Urothelium cell line (cell line): Measurements from ENCODE around the gene ZCCHC7.
A peak's percentile ranks its signal among the peaks of the same experiment; 100 is the strongest.

ENCODE experiments used
- DNase-seq: peaks from one replicate; pipeline ENCODE4 v3.0.0; 2011; ENCODE audit warnings: low spot score, mixed read lengths
- FAIRE-seq: peaks from 2 replicates; lab custom pipeline; 2011; peaks lifted over from hg19 to GRCh38; lab: Jason Lieb, UNC

ZCCHC7 gene

DNA sequence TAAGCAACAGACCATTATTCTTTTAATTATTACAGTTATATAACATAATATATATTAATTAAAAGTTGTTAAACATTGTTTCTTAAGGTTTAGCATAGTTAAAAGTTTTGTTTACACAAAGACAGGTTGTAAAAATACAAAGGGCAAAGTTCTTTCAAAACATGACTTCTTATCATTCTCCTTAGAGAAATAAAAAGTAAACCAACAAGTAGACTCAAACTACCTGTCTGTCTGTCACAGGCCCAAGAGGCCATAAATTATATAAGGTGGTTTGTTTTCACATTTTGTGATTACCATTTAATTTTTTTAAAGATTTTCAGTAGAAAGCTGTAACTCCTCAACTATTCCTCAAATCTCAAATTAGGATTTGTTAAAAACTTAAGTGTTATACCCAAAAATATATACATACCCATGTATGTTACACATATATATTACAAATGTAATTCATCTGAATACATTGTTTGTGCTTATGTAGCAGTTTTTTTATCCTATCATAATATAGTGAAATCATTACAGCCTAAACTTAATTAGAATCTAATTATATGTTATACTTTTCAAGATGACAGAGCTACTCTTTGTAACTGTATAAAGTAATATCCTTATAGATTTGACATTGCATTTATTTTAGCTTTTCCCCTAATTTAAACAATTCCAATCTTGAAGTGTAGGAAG is 208.3 kb downstream of the ZCCHC7 start:
- DNase-seq, result no peak
- no peak for FAIRE-seq

DNA sequence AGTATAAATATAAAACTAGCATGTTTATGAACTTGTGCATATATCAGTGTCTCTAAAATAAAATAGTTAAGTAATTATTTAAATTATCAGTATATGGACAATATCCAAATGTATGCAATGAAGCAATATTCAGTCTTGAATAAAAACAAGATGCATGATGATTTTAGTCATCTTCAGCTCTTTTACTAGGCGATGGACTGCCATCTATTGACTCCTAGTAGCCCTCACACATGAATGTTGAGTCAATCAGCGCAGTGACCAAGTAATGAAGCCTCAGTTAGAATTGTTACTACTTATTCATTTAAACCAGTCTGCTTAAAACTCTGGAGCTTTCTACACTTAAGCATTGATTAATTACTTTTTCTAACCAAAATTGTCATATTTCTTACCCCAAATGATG is 209.2 kb downstream of the ZCCHC7 start:
- peak; percentile 48 for FAIRE-seq

DNA sequence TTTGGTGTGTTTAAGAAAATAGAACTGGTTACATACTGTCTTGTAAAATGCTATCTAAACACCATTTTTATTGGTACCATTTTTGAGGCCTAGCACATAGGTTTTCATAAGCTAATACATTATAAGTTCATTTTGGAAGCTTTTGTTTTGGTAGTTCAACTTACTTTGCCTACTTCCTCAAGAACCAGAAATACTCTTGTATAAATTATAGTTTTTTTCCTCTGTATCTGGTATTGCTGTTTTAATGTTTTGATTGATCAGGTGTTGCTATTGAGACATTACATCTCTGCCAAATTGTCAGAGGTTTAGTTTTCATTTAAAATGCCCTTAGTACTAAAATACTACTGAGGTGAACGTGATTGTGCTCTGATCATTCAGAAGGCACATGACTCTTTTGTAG is 211.5 kb downstream of the ZCCHC7 start:
- DNase-seq (no peak), FAIRE-seq (no peak)

More for the DNA sequence above, 209.2 kb downstream of the ZCCHC7 start:
- DNase-seq, result no peak

DNA sequence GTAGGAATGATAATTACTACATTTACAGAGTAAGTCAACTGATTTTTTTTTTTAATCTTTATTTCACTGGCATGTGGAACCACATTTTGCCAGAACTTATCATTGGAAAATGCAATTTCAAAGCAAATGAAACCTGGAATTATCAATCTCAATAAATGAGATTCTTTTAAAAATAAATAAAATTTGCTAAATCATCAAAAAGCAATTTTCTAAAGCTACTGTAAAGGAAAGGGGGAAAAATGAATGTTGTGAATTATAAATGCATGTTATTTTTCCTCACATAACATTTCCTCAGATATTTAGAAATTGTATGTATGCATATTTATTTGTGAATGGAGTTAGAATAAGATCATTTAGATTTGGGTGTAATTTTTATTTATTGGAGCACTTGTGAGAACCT is 212.2 kb downstream of the ZCCHC7 start:
- DNase-seq, result no peak
- FAIRE-seq, result no peak

DNA sequence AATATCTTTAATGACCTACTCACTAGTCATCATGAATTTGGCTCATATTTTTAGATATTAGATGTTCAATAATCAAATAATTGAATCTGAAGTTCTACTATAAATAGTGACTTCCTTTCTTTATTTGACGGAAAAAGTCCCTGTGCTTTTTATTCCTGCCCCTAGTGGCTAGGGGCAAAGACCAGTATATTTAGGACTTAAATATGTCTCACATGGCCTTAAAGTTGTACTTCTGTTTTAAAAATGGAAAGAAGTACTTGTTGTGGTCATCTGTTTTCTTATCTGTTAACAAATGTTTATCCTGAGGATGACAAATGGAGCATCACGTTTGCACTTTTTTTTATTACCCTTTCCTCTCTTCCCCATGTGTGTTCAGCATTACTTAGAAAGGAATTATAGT is 212.9 kb downstream of the ZCCHC7 start:
- FAIRE-seq (no peak), DNase-seq (no peak)

DNA sequence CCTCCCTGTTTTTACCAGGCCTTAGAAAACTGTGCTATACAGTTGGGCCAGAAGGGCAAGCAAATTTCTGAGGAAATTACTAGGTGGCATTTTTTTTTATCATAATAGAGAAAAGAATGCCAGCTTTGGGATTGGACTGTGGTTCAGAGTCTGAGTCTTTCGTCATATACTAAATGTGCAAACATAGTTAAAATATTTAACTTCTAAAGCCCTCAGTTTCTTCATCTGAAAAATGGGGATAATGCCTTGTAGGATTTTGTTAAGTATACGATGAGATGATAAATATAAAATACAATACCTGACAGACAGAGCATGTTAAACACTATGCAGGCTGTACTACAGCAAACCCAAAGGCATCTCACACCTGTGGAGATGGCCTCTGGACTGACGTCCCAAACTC is 214.9 kb downstream of the ZCCHC7 start:
- DNase-seq (no peak), FAIRE-seq (no peak)

DNA sequence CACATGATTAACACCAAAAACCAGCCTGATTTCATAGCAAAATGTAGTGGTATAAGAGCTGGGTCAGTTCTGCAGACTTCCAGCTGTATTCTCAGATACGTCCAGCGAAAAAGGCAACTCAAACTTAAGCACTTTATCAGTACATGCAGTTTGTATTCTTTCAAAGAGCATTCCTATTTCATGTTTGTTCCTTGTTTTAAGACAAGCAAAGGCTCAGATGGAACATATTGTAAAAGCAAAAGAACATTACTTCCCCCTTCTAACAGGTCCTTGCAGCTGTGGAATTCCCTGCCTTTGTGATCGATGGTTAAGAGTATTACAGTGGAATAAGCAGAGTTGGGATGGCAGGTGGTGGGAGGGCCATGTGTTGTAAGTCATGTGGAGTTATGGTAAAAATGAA is 215.8 kb downstream of the ZCCHC7 start:
- FAIRE-seq, result no peak
- no peak for DNase-seq

DNA sequence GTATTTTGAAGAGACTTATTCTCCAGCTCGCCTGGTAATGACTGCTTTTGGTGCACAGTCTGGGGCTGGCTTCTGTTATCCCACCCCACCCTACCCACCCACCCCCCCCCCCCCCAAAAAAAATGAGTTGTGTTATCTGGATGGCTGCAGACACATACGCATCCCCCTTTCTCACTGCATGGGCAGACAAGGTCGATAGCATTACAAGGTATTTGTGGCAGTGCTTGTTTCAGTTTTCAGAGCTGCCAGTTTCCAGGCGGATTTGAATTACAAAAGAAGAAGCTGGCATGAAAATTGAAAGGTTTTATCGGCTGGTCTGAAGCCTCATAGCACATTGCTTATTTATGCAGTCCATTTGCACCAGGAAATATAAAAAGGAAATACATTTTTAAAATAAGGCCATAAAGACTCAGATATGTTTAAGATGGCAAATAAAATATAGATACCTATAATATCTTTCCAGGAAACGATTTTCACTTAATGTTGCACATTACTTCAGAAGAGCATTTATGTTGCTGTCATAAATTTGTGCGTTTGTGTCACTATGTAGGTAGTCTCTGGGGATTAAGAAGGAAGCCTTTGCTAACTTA is 217.0 kb downstream of the ZCCHC7 start:
- FAIRE-seq (no peak), DNase-seq (no peak)

DNA sequence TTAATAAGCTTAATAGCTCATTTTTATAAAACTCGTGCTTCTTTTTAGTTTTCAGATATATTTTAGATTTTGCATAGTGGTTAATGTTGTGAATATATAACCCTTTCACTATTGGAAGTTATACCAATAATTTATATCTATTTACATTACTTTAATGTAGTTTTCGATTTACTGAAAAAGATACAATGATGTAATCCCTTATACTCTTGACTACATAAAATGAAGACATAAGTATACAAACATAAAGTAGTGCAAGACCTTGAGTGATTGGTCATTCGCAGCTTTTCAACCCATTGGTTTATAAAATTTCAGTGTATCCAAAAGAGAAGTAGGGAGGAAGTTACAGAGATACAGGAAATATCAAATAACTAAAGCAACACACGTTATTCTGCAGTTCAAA is 217.8 kb downstream of the ZCCHC7 start:
- no peak for FAIRE-seq
- no peak for DNase-seq

DNA sequence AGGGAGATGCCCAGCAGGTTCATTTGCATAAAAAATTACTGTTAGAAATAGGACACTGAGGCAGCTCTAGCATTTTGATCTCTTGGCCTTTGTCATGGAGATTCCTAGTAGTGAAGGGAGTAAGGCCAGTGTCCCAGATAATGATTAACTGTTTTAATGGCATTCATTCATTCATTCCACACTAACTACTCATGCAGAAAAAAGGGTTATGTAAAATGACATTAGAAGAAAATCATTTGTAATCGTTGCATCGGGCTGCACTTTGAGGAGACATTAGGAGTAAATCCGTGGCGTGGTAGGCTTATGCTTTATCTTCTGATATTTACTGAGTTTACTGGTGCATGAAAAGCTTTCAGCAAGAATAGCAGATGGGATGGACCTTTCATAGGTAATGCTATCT is 219.5 kb downstream of the ZCCHC7 start:
- no peak for DNase-seq
- FAIRE-seq, result no peak

DNA sequence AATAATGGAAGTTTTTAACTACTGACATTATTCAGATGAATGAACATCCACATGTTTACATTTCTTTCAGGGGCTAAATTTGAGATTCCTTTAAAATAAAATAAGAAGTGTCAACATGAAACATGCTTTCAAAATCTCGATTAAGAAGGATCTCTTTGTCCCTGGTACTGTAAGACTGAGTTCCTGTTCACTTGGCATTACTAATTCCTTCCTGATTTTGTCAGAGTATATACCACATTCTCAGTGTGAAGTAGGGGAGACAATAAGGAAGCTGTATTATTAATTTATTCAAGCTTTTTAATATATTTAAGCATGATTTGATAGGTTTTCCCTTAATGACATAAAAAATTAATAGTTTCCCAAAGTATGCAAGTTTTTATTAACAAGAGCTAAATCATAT is 220.6 kb downstream of the ZCCHC7 start:
- FAIRE-seq, result no peak
- DNase-seq, result no peak

DNA sequence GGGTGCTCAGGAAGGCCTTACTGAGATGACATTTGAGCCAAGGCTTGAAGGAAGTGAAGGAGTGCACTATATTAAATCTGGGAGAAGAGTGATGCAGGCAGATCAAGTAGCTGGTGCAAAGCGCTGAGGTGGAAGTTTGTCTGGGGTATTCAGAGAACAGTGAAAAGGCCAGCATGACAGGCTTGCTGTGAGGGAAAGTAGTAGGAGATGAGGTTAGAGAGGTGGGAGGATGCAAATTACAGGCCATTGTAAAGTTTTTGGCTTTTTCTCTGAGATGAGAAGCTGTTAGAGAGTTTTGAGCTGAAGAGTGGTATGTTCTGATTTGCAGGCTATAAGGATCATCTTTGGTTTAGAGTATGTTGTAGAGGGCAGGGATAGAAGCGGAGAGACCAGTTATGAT is 221.3 kb downstream of the ZCCHC7 start:
- no peak for FAIRE-seq
- no peak for DNase-seq

DNA sequence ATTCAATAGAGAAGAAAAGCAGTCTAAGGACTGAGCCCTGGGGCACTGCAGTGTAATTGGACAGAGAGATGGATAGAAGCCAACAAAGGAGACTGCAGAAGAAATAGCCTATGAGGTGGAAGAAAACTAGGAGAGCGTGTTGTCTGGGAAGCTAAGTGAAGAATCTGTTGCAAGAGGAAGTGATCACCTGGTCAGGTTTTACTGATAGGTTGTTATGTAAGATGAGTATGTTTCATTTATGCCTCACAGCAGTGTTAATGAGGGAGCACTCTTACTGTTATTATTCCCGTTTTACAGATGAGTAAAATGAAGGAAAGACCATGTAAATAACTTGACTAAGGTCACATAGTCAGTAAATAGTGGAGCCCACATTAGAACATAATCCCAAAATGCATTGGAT is 222.1 kb downstream of the ZCCHC7 start:
- FAIRE-seq (peak; percentile 67), DNase-seq (no peak)

DNA sequence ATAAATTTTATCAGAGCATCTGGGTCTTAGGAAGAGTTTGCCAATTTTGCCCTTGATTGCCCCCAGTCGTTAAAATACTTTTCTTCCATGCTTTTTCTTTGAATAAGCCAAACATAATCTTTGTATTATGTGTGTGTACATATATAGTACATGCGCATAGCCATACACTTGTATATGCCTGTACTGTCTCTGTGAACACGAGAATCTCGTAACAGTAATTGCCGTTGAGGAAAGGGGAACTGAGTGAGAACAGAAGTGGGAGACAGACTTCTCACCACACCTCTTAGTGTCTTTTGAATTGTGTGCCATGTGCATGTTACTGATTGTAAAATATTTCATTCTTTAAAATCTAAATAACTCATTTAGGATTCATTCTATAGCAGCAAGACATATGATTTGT is 222.5 kb downstream of the ZCCHC7 start:
- no peak for DNase-seq
- no peak for FAIRE-seq

DNA sequence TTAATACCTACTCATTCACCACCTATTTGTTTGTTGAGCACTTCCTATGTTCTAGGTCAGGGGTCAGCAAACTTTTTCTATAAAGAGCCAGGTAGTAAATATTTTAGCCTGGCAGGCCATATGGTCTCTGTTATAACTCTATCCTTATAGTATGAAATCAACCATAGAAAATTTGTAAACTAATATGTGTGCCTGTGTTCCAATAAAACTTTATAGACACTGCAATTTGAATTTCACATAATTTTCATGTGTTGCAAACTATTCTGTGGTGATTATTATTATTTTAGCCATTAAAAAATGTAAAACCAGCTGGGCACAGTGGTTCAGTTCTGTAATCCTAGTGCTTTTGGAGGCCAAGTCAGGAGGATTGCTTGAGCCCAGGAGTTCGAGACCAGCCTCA is 223.3 kb downstream of the ZCCHC7 start:
- FAIRE-seq, result no peak
- no peak for DNase-seq

DNA sequence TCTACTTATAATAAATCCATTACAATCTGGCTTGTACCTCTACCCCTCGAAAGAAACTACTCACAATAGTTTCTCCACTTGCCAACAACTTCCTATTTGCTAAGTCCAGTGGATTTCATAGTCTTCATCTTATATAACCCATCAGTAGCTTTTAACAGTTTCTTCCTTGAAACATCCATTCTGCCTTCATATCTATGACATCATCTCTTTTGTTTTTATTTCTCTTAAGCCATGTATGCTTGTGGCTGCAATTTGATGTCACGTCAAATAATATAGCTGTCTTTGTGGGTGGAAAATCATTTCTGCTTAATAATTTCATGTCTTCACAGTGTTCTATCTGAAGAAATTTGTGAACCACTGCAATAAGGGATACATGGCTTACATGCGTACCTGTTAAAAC is 224.7 kb downstream of the ZCCHC7 start:
- DNase-seq, result no peak
- no peak for FAIRE-seq

DNA sequence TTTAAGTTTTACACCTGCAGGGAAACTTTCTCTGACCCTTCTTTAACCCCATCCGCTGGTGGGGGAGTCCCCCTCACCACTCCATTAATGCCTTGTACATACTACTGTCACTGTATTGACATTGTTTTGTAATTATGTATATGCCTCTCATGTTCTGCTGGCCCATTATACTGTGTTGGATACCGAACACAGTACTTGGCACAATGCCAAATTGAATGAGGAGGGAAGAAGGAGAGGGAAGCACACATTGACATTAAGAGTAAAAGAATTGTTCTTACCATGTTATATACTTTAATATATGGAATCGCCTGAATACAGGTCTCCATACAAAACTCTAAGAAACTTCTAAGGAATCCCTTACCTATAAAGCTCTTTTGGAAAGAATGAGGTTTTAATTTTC is 228.5 kb downstream of the ZCCHC7 start:
- FAIRE-seq (peak; percentile 32), DNase-seq (no peak)

DNA sequence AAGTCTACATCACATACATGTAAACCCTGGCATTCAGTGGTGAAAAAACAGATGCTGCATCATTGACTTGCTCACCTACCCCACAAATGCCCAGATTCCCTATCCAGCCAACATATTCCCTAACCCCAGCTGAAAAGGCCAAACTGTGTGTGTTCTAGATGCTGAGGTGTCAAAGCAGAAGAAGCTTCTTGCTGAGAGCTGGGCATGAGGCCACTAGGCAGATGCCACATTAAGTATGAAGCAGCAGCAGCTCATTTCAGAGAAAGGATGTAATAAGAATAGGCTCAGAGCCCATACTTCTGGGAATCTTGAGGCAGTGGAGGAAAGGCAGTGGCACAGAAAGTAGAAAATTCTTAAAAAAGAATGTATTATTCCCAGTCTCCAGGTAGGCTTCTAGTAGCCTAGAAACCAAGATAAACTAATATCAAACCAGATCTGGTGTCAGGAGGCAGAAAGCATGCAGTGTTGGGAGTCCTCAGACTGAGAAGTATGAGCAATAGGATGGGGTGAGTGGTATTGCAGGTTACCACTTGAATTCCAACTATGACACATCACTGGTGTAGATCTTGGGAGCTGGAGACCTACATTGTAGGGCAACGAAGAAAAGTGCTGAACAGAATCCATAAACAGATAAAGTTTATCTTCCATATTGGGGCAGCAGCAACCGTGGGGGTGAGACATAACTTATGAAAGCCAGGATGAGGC is 230.3 kb downstream of the ZCCHC7 start:
- FAIRE-seq (peak; percentile 88), DNase-seq (no peak)

DNA sequence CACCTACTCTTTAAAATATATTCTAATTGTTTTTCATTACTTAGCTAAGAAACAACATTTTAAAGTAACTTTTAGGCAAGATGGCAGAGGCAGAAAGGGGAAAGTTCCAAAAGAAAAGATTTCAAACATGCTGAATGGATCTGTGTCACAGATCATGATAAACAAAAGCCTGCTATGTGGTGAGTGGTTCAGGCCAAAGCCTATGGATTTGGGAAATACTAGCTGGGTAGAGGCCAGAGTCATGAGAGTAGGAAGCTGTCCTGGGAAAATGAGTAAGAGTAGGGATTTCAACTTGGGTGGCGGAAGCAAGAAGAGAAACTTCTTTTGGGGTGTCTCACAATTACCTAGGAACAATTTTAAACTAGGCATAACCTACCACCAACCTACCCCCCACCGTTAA is 233.4 kb downstream of the ZCCHC7 start:
- FAIRE-seq, result no peak

DNA sequence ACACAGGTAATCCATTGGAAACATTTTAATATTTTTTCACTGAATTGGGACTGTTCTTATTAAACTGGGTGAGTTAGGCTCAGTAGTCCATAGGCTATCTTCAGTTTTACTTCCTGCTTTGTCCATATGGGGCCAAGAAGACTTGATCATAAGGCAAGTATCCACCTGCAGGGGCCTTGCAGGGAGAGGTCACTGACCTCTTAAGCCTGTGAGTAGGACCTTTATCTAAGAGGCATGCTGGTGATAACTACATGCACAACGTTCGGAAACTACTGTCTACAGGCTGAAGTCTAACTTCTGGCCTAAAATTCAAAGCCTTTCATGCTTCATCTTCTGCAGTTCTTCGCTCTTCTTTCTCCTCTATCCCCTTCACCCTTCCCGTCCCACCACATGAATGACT is 242.1 kb downstream of the ZCCHC7 start:
- DNase-seq (no peak), FAIRE-seq (no peak)

More for the DNA sequence above, 233.4 kb downstream of the ZCCHC7 start:
- no peak for DNase-seq

DNA sequence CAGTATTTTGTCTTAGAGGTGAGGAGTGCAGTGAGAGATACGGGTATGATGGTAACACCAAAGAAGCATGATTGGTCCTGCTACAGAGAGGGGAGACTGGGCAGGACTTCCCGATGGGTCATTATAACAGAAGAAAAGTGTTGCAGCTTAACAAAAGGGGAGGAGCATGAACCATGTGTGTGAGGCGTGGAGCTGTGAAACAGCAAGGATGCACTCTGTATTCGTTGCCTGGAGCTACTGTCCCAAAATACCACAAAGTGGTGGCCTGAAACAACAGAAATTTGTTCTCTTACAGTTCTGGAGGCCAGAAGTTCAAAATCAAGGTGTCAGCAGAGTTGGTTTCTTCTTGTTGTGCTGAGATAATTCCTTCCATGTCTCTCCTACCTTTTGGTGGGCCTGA is 242.8 kb downstream of the ZCCHC7 start:
- FAIRE-seq (no peak), DNase-seq (no peak)

DNA sequence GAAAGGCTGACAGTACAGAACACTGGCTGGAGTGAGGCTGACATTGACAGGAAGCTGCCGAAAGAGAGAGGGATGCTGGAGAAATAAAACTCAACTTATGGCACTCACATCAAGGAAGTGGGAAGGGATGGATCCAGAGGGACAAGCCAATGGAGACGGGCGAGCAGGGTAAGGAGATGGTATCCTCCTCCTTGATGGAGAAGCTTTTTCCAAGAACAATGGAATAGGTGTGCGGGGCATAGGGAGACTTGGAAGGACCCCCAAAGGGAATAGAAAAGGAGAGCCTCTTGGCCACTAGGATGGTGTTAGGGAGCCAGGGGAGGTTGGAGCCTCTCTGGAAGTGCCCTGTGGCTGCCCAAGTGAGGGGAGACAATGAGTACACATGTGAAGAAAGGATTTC is 243.8 kb downstream of the ZCCHC7 start:
- no peak for FAIRE-seq
- DNase-seq, result no peak
